Stomach smooth muscle (tissue), 2 donors: Measurements from ENCODE around the gene C1orf159.

ENCODE experiments used
- H3K27ac ChIP-seq: one replicate; pipeline ENCODE4 v1.7.0; 2013; ENCODE audit warnings: mild to moderate bottlenecking, low read length, inconsistent platforms
- H3K27me3 ChIP-seq, 2 donors: one replicate each; pipeline ENCODE4 v1.7.0; 2013; ENCODE audit warnings: low read length in 2 of 2; ENCODE audit not compliant: insufficient read depth in 2 of 2, control insufficient read depth in 1 of 2
- H3K36me3 ChIP-seq, 2 donors: one replicate each; pipeline ENCODE4 v1.7.0; 2013; ENCODE audit warnings: low read length in 2 of 2; ENCODE audit not compliant: control insufficient read depth in 2 of 2, insufficient read depth in 2 of 2
- H3K4me1 ChIP-seq: one replicate; pipeline ENCODE4 v1.7.0; 2013; ENCODE audit warnings: low read length; ENCODE audit not compliant: control insufficient read depth, insufficient read depth
- H3K4me3 ChIP-seq, 2 donors: one replicate each; pipeline ENCODE4 v1.7.0; 2013; ENCODE audit warnings: low read length in 2 of 2
- H3K9ac ChIP-seq, 2 donors: one replicate each; pipeline ENCODE4 v1.7.0; 2013; ENCODE audit warnings: low read length in 2 of 2, mild to moderate bottlenecking in 1 of 2
- H3K9me3 ChIP-seq, 2 donors: one replicate each; pipeline ENCODE4 v1.7.0; 2013; ENCODE audit warnings: low read length in 2 of 2; ENCODE audit not compliant: control insufficient read depth in 2 of 2
- donor health status: healthy.
- donor health status: Pancreatic carcinoma.

C1orf159 gene

GRCh38 chr1:1053022-1053421 lies 62.9 kb downstream of the C1orf159 start:
- Histone ChIP-seq H3K36me3 (no peaks in the 10 kb centered on the region), H3K9me3 (no peaks in the 10 kb centered on the region), H3K27me3 (peaks cover 2 to 3% of the 10 kb centered on the region in 2 donors), H3K27ac (no peak overlapping the region), H3K9ac (no peak overlapping the region), H3K4me1 (no peaks in the 10 kb centered on the region), H3K4me3 (no peak overlapping the region)

GRCh38 chr1:1052003-1052840 lies 63.7 kb downstream of the C1orf159 start:
- H3K36me3 ChIP-seq: no peaks in the 10 kb centered on the region

DNA sequence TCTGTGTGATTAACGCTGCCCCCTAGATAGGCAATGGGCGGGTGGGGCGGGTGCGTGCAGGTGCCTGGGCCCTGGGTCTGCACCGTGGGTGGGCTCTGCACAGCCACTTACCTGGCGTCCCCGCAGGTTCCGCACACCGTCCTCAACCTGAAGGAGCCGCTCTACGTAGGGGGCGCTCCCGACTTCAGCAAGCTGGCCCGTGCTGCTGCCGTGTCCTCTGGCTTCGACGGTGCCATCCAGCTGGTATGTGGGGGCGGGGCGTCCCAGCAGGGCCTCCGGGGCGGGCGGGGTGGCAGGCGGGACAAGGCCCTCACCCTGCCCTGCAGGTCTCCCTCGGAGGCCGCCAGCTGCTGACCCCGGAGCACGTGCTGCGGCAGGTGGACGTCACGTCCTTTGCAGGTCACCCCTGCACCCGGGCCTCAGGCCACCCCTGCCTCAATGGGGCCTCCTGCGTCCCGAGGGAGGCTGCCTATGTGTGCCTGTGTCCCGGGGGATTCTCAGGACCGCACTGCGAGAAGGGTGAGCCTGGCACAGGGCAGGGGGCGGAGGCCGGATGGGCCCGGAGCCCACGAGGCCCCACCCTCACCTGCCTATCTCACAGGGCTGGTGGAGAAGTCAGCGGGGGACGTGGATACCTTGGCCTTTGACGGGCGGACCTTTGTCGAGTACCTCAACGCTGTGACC lies 64.6 kb downstream of the C1orf159 start:
- Histone ChIP-seq H3K9ac (no peak overlapping the region), H3K4me1 (no peaks in the 10 kb centered on the region), H3K27ac (no peak overlapping the region), H3K4me3 (no peak overlapping the region), H3K9me3 (no peaks in the 10 kb centered on the region), H3K36me3 (no peaks in the 10 kb centered on the region), H3K27me3 (no peaks in the 10 kb centered on the region)

More at GRCh38 chr1:1052003-1052840, 63.7 kb downstream of the C1orf159 start:
- Histone ChIP-seq H3K9me3 (no peaks in the 10 kb centered on the region), H3K4me3 (no peak overlapping the region), H3K4me1 (no peaks in the 10 kb centered on the region), H3K9ac (no peak overlapping the region), H3K27ac (no peak overlapping the region), H3K27me3 (no peaks in the 10 kb centered on the region)

GRCh38 chr1:1050577-1051052 lies 65.3 kb downstream of the C1orf159 start:
- Histone ChIP-seq H3K4me1 (no peaks in the 10 kb centered on the region), H3K9me3 (no peaks in the 10 kb centered on the region), H3K9ac (no peak overlapping the region), H3K36me3 (no peaks in the 10 kb centered on the region), H3K27me3 (no peaks in the 10 kb centered on the region), H3K4me3 (no peak overlapping the region), H3K27ac (no peak overlapping the region)

DNA sequence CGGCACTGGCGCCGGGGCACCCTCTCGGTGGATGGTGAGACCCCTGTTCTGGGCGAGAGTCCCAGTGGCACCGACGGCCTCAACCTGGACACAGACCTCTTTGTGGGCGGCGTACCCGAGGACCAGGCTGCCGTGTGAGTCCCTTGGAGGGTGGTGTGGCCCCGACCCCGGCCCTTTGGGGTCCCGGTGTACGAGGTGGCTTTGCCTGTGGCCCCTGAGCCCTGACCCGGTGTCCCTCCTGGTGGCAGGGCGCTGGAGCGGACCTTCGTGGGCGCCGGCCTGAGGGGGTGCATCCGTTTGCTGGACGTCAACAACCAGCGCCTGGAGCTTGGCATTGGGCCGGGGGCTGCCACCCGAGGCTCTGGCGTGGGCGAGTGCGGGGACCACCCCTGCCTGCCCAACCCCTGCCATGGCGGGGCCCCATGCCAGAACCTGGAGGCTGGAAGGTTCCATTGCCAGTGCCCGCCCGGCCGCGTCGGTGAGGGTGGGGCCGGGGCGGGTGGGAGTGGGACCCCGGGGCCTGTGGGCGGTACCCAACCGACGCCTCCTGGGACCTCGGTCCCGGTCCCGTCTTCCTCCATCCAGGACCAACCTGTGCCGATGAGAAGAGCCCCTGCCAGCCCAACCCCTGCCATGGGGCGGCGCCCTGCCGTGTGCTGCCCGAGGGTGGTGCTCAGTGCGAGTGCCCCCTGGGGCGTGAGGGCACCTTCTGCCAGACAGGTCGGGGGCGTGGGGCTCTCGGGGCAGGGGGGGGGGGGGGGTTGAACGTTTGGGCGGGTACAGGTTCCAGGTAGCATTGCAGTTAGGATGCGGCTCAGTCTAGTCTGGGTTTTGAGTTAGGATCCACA lies 66.3 kb downstream of the C1orf159 start:
- H3K36me3 ChIP-seq: no peaks in the 10 kb centered on the region
- no peak overlapping the region for H3K4me3 ChIP-seq

GRCh38 chr1:1048765-1049164 lies 67.1 kb downstream of the C1orf159 start:
- no peaks in the 10 kb centered on the region for H3K4me1 ChIP-seq
- no peak overlapping the region for H3K9ac ChIP-seq
- no peaks in the 10 kb centered on the region for H3K36me3 ChIP-seq
- H3K27ac ChIP-seq: no peak overlapping the region
- H3K9me3 ChIP-seq: no peaks in the 10 kb centered on the region
- no peak overlapping the region for H3K4me3 ChIP-seq
- H3K27me3 ChIP-seq: no peaks in the 10 kb centered on the region

More for the DNA sequence above, 66.3 kb downstream of the C1orf159 start:
- no peak overlapping the region for H3K27ac ChIP-seq
- H3K27me3 ChIP-seq: no peaks in the 10 kb centered on the region
- no peak overlapping the region for H3K9ac ChIP-seq
- no peaks in the 10 kb centered on the region for H3K9me3 ChIP-seq
- H3K4me1 ChIP-seq: no peaks in the 10 kb centered on the region

GRCh38 chr1:1047963-1048362 lies 67.9 kb downstream of the C1orf159 start:
- Histone ChIP-seq H3K27me3 (no peaks in the 10 kb centered on the region), H3K9ac (no peak overlapping the region), H3K27ac (no peak overlapping the region), H3K9me3 (no peaks in the 10 kb centered on the region), H3K4me1 (no peaks in the 10 kb centered on the region), H3K36me3 (no peaks in the 10 kb centered on the region), H3K4me3 (no peak overlapping the region)

DNA sequence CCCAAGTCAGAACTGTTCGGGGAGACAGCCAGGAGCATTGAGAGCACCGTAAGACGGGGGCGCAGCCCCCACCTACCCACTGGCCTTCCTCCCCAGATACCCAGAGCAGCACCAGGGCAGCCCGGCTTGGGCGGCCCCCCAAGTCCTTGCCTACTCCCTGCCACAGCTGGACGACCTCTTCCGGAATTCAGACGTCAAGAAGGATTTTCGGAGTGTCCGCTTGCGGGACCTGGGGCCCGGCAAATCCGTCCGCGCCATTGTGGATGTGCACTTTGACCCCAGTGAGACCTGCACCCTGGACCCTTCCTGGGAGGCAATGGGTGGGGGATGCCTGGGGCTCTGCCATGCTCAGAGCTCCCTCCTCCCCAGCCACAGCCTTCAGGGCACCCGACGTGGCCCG lies 68.5 kb downstream of the C1orf159 start:
- H3K27ac ChIP-seq: no peak overlapping the region
- H3K9me3 ChIP-seq: no peaks in the 10 kb centered on the region
- no peak overlapping the region for H3K9ac ChIP-seq
- no peaks in the 10 kb centered on the region for H3K27me3 ChIP-seq
- no peaks in the 10 kb centered on the region for H3K36me3 ChIP-seq
- no peak overlapping the region for H3K4me3 ChIP-seq
- no peaks in the 10 kb centered on the region for H3K4me1 ChIP-seq

DNA sequence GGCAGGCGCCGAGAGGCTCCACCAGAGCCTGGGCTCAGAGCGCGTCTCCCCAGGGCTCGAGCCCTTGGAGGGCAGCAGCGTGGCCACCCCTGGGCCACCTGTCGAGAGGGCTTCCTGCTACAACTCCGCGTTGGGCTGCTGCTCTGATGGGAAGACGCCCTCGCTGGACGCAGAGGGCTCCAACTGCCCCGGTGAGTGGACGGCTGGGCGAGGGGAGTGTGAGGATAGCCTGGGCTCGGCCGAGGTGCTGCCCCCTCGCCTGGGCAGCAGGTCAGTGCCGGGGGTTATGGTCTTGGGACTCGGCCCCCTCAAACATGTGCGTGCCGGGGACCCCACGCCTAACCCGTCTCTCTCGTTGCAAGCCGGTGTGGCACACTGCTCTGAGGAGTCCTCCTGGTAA lies 69.1 kb downstream of the C1orf159 start:
- Histone ChIP-seq H3K4me3 (no peak overlapping the region), H3K27ac (no peak overlapping the region), H3K9me3 (no peaks in the 10 kb centered on the region), H3K27me3 (no peaks in the 10 kb centered on the region), H3K9ac (no peak overlapping the region), H3K4me1 (no peaks in the 10 kb centered on the region), H3K36me3 (no peaks in the 10 kb centered on the region)

DNA sequence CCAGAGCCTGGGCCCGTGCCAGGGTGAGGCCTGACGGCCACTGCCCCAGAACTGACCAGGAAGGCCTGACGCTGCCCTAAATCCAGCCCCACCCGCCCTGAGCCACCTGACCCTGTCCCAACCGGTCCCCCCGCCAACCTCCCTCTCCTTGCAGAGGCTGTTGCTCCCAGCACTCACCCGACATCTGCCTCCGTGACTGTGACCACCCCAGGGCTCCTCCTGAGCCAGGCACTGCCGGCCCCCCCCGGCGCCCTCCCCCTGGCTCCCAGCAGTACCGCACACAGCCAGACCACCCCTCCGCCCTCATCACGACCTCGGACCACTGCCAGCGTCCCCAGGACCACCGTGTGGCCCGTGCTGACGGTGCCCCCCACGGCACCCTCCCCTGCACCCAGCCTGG lies 69.6 kb downstream of the C1orf159 start:
- Histone ChIP-seq H3K9me3 (no peaks in the 10 kb centered on the region), H3K27me3 (no peaks in the 10 kb centered on the region), H3K36me3 (no peaks in the 10 kb centered on the region), H3K4me1 (no peaks in the 10 kb centered on the region), H3K27ac (no peak overlapping the region), H3K4me3 (no peak overlapping the region), H3K9ac (no peak overlapping the region)
